IMR-90 (cell line): ENCODE results near the gene CYFIP1. TPM values are rescaled to one million over a fixed set of nuclear protein-coding genes. Genes with fewer than 3 reads are reported as not detected.

Experiments
- ATAC-seq: fragments of 200-7000 bp; cut with Tn5 transposase; 2 replicates; pipeline ENCODE4 v1.9.1; 2020; ENCODE audit warnings: low read depth, mild to moderate bottlenecking, moderate library complexity
- BruUV-seq: library from RNA; stranded (reverse); fragments of 400-500 nt; replicated peaks from 2 replicates; lab custom pipeline; 2021; lab: Mats Ljungman, UMichigan
- CTCF ChIA-PET: fragments of 300-600 bp; formaldehyde crosslinking; extraction: SDS; loops from one replicate; lab custom pipeline; 2021; ENCODE audit warnings: antibody characterized with exemption; lab: Yijun Ruan, JAX
- POLR2A ChIA-PET: fragments of 300-600 bp; sonication (Branson Sonifier 250); formaldehyde crosslinking; loops from one replicate; lab custom pipeline; 2022; ENCODE audit warnings: antibody characterized with exemption; ENCODE audit not compliant: unreplicated experiment; lab: Charles Lee
- DNase-seq: peaks from one replicate; pipeline ENCODE4 v3.0.0; 2013
- H2AFZ ChIP-seq: replicated peaks from 2 replicates; pipeline ENCODE3; 2013; ENCODE audit warnings: low read length, mild to moderate bottlenecking; ENCODE audit not compliant: poor library complexity
- H2AK5ac ChIP-seq: 2 replicates; pipeline ENCODE4 v1.6.1; 2013; ENCODE audit warnings: low read depth, low read length, inconsistent platforms
- H2AK9ac ChIP-seq: replicated peaks from 2 replicates; pipeline ENCODE3; 2013; ENCODE audit warnings: mild to moderate bottlenecking, low read depth, low read length, moderate library complexity; ENCODE audit not compliant: poor library complexity
- H2BK120ac ChIP-seq: 2 replicates; pipeline ENCODE4 v1.6.1; 2013; ENCODE audit warnings: low read depth, low read length, inconsistent platforms
- H2BK15ac ChIP-seq: 3 replicates; pipeline ENCODE4 v1.6.1; 2013; ENCODE audit warnings: low read depth, low read length, inconsistent platforms
- H2BK20ac ChIP-seq: 2 replicates; pipeline ENCODE4 v1.6.1; 2013; ENCODE audit warnings: low read depth, mild to moderate bottlenecking, inconsistent platforms, low read length, moderate library complexity
- H2BK5ac ChIP-seq: 2 replicates; pipeline ENCODE4 v1.6.1; 2013; ENCODE audit warnings: mild to moderate bottlenecking, low read depth, low read length, inconsistent platforms; ENCODE audit not compliant: poor library complexity, severe bottlenecking
- H3K14ac ChIP-seq: replicated peaks from 2 replicates; pipeline ENCODE4 v1.6.1; 2013; ENCODE audit warnings: low read depth, low read length, inconsistent platforms
- H3K18ac ChIP-seq: 2 replicates; pipeline ENCODE4 v1.6.1; 2013; ENCODE audit warnings: low read depth, low read length, control low read depth
- H3K23ac ChIP-seq: 2 replicates; pipeline ENCODE4 v1.6.1; 2013; ENCODE audit warnings: low read depth, low read length, inconsistent platforms
- H3K27ac ChIP-seq: 2 replicates; pipeline ENCODE4 v1.5.1; 2013; ENCODE audit warnings: mild to moderate bottlenecking, control low read depth, low read length; ENCODE audit not compliant: insufficient read depth
- H3K27me3 ChIP-seq: 2 replicates; pipeline ENCODE4 v1.6.1; 2013; ENCODE audit warnings: low read length; ENCODE audit not compliant: control insufficient read depth, insufficient read depth
- H3K36me3 ChIP-seq: 2 replicates; pipeline ENCODE4 v1.6.1; 2013; ENCODE audit warnings: low read length, mixed read lengths; ENCODE audit not compliant: control insufficient read depth, insufficient read depth
- H3K4ac ChIP-seq: 2 replicates; pipeline ENCODE4 v1.6.1; 2013; ENCODE audit warnings: low read depth, low read length, inconsistent platforms
- H3K4me1 ChIP-seq: 2 replicates; pipeline ENCODE4 v1.6.1; 2013; ENCODE audit warnings: low read length, mixed read lengths; ENCODE audit not compliant: control insufficient read depth, insufficient read depth
- H3K4me2 ChIP-seq: 2 replicates; pipeline ENCODE4 v1.6.1; 2013; ENCODE audit warnings: low read depth, mild to moderate bottlenecking, control low read depth, low read length, moderate library complexity
- H3K4me3 ChIP-seq: 2 replicates; pipeline ENCODE4 v1.5.1; 2013; ENCODE audit warnings: low read depth, mild to moderate bottlenecking, control low read depth, low read length, moderate library complexity; ENCODE audit not compliant: insufficient read depth
- H3K56ac ChIP-seq: 2 replicates; pipeline ENCODE4 v1.6.1; 2013; ENCODE audit warnings: low read length, inconsistent platforms; ENCODE audit not compliant: insufficient read depth; ENCODE audit errors: extremely low read depth
- H3K79me1 ChIP-seq, 2 experiments: 2 replicates each; pipeline ENCODE4 v1.6.1; 2013; ENCODE audit warnings: low read length in 2 of 2, inconsistent platforms in 1 of 2, low read depth in 1 of 2
- H3K9ac ChIP-seq: 2 replicates; pipeline ENCODE4 v1.6.1; 2013; ENCODE audit warnings: low read depth, low read length, control low read depth
- H3K9me1 ChIP-seq: 2 replicates; pipeline ENCODE4 v1.6.1; 2013; ENCODE audit warnings: low read length, inconsistent platforms; ENCODE audit not compliant: insufficient read depth
- H3K9me3 ChIP-seq: 2 replicates; pipeline ENCODE4 v1.6.1; 2013; ENCODE audit warnings: low read length; ENCODE audit not compliant: control insufficient read depth, insufficient read depth
- H4K20me1 ChIP-seq: 2 replicates; pipeline ENCODE4 v1.6.1; 2013; ENCODE audit warnings: low read length, inconsistent platforms; ENCODE audit not compliant: insufficient read depth
- H4K5ac ChIP-seq: 2 replicates; pipeline ENCODE4 v1.6.1; 2013; ENCODE audit warnings: mild to moderate bottlenecking, low read depth, low read length, control low read depth
- H4K8ac ChIP-seq, 2 experiments: 2 replicates each; pipeline ENCODE4 v1.6.1; 2013; ENCODE audit warnings: low read depth in 2 of 2, low read length in 2 of 2, control low read depth in 1 of 2, inconsistent platforms in 1 of 2
- H4K91ac ChIP-seq: 2 replicates; pipeline ENCODE4 v1.6.1; 2013; ENCODE audit warnings: low read depth, low read length, inconsistent platforms; ENCODE audit not compliant: insufficient read depth
- FOS ChIP-seq: fragments of 150-350 bp; IDR thresholded peaks from 2 replicates; pipeline ENCODE4 v1.6.1; 2016; ENCODE audit warnings: low read depth, low read length
- MAFK ChIP-seq: IDR thresholded peaks from 2 replicates; pipeline ENCODE4 v1.6.1; 2012; ENCODE audit warnings: low read depth, low read length, improper control_type of control experiment
- RCOR1 ChIP-seq: IDR thresholded peaks from 2 replicates; pipeline ENCODE4 v1.6.1; 2012; ENCODE audit warnings: mild to moderate bottlenecking, low read length, improper control_type of control experiment; ENCODE audit not compliant: insufficient replicate concordance
- SMC3 ChIP-seq: fragments of 150-350 bp; IDR thresholded peaks from 2 replicates; pipeline ENCODE4 v1.6.1; 2016; ENCODE audit warnings: low read depth, mild to moderate bottlenecking, antibody characterized with exemption, low read length, moderate library complexity
- WGBS, 2 experiments: methylation state at CpG; one replicate each; pipeline versions ENCODE4 v1.1.5 to v1.1.7; 2013; ENCODE audit warnings: missing lambda C conversion rate in 2 of 2; ENCODE audit not compliant: insufficient read length in 1 of 2; ENCODE audit errors: extremely low coverage in 2 of 2; 5-methylcytosine and 5-hydroxymethylcytosine counted together
- dilution Hi-C: fragments of 300-500 bp; cut with HindIII; formaldehyde crosslinking; loops from one replicate; pipeline ENCODE4 v1.14.3; 2018; ENCODE audit warnings: low sequenced_read_pairs; ENCODE audit not compliant: unreplicated experiment
- in situ Hi-C: fragments of 300-500 bp; cut with MboI; formaldehyde crosslinking; loops from 3 replicates; pipeline ENCODE4 v1.14.3; 2019; ENCODE audit warnings: low sequenced_read_pairs, inconsistent platforms, mixed read lengths
- intact Hi-C: fragments of 100-400 bp; cut with micrococcal nuclease; formaldehyde crosslinking; loops from 2 replicates; pipeline ENCODE4 v1.10.0; 2022
- polyA plus RNA-seq, 3 experiments: library from polyadenylated mRNA; depleted of rRNA; stranded (reverse); fragments of >200 nt; gene quantifications; 2 replicates each; pipeline ENCODE4 v1.2.3, GENCODE V29; 2012; ENCODE audit warnings: low replicate concordance in 1 of 3
- total RNA-seq: library from RNA; depleted of rRNA; stranded (reverse); fragments of >200 nt; gene quantifications from 2 replicates; pipeline ENCODE4 v1.2.3, GENCODE V29; 2012

CYFIP1 gene
- total and polyA plus RNA-seq, 2 of the 4 experiments (the other 2 are of a cell fraction) = 58.4 to 163 TPM

- Histone ChIP-seq H2AK5ac (peak overlapping the region; percentile 81; the same call in 1 of the 2 replicates), H3K36me3 (peaks cover 3% of the 10 kb centered on the region), H4K91ac (no peak overlapping the region), H4K20me1 (peaks cover 91% of the 10 kb centered on the region), H4K5ac (no peak overlapping the region), H2BK15ac (no peak overlapping the region), H2BK20ac (no peak overlapping the region), H3K79me1 (peaks cover 12 to 93% of the 10 kb centered on the region in 2 experiments), H3K14ac (0 out of 2 replicates have a peak overlapping the region, but pooled peaks have one; percentile 9), H3K9ac (no peak overlapping the region), H3K4me1 (peaks cover 23% of the 10 kb centered on the region), H3K27me3 (no peaks in the 10 kb centered on the region), H2BK5ac (no peak overlapping the region), H3K4me3 (no peak overlapping the region), H3K4ac (peak overlapping the region; percentile 40; the same call in 1 of the 2 replicates), H3K9me1 (peaks cover 41% of the 10 kb centered on the region), H3K56ac (no peak overlapping the region), H3K27ac (no peak overlapping the region), H4K8ac (0 out of 4 replicates have a peak overlapping the region, but pooled peaks of 1 of the 2 experiments have one; percentile 0), H2AK9ac (no peak overlapping the region), H3K23ac (peak overlapping the region; percentile 65), H3K18ac (no peak overlapping the region), H3K9me3 (no peaks in the 10 kb centered on the region), H3K4me2 (no peak overlapping the region), H2AFZ (no peak overlapping the region), H2BK120ac (peak overlapping the region; percentile 14)
- dilution Hi-C loops = no loop called here
- no peak for DNase-seq
- ChIA-PET CTCF (no interaction called here), POLR2A (no interaction called here)
- 98% methylated on average over 6 of the region's 12 CpGs; no CpG with 5 or more reads in 1 of the 2 experiments for WGBS, 2 experiments
- in situ Hi-C loops = no loop called here
- TF ChIP-seq RCOR1 (no peak), FOS (no peak), SMC3 (no peak), MAFK (no peak)
- no peak for ATAC-seq
- no TSS peak for BruUV-seq
- intact Hi-C loops = no loop called here
These were observed 17.6 kb downstream of the CYFIP1 start for GRCh38 chr15:22962611-22963010.
